A172 (cell line): Measurements from ENCODE around the gene QKI. TPM values are rescaled to one million over a fixed set of nuclear protein-coding genes. Genes with fewer than 3 reads are reported as not detected.
"Not testable (repeated sequence)": the region's sequence is repeated elsewhere in the genome, so short reads cannot be mapped to it uniquely, and the experiment has no call there.

Experiments used
- DNase-seq: peaks from one replicate; pipeline ENCODE4 v3.0.0-alpha.2; 2015; ENCODE audit warnings: low spot score
- total RNA-seq: library from RNA; depleted of rRNA; stranded (reverse); fragments of >200 nt; shearing (Covaris generic); gene quantifications from 2 replicates; pipeline ENCODE4 v1.2.3, GENCODE V29; 2014

Gene QKI
- total RNA-seq, 1 experiment from 2014 or later, result 81.2 TPM

DNA sequence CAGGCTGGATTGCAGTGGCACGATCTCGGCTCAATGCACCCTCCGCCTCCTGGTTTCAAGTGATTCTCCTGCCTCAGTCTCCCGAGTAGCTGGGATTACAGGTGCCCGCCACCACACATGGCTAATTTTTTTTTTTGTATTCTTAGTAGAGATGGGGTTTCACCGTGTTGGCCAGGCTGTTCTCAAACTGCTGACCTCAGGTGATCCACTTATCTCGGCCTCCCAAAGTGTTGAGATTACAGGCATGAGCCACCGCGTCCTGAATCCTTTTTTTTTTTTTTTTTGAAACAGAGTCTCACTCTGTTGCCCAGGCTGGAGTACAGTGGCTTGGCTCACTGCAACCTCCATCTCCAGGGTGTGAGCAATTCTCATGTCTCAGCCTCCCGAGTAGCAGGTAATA, 24.9 kb downstream of the QKI start:
- DNase-seq, result not testable (repeated sequence)

DNA sequence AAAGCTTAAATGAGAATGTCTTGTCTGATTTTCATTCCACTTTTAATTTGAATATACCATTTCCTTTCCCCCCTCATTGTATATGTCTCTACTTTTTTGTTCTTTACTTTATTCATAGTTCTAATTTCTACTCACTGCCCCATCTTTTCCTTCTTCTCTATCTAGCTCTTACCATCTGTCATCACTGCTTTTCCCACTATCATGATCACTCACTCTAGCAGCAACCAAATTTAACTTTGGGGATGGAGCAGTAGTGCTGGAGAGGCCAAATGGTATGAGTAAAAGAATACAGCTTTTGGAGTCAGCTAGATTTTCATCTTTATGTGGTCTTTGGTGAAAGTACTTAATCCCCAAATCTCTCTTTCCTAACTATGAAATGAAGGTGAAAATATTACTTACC, 25.5 kb downstream of the QKI start:
- DNase-seq, result no peak

GRCh38 chr6:163442336-163442735, 27.8 kb downstream of the QKI start:
- DNase-seq, result no peak

DNA sequence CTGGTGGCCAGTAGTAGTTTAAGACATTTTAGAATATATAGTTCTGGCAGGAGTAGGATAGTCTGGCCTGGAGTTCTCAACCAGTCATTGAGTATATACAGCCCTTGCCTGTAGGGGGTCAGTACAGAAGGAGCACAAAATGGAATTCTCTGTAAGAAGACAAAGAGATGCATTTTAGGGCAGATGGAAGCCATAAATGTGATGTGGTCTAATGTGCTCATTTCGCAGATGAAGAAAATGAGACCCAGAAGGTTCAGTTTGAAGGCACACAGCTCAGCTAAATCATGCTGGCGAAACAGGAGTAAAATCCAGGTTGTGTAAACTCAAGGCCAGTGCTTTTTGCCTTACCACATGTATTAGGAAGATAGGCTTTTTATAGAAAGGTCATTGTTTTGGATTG, 29.6 kb downstream of the QKI start:
- no peak for DNase-seq

DNA sequence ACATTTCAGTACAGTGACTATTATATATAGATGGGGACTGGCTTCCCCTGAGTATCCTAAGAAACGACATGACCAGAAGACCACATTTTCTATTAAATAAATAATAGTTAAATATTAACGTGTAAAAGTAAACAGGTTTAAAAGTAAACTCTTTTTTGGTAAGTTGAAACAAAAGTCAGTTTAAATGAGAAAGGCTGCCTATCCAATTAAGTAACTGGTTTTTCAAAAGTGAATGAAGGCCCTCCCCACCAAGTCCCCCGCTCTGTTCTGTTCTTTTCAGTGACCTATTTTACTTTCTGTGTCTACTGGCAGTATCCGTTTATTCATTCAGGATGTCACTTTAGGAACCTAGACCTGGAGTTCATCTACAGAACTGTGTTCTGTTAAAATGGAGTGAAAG, 32.0 kb downstream of the QKI start:
- DNase-seq, result no peak

DNA sequence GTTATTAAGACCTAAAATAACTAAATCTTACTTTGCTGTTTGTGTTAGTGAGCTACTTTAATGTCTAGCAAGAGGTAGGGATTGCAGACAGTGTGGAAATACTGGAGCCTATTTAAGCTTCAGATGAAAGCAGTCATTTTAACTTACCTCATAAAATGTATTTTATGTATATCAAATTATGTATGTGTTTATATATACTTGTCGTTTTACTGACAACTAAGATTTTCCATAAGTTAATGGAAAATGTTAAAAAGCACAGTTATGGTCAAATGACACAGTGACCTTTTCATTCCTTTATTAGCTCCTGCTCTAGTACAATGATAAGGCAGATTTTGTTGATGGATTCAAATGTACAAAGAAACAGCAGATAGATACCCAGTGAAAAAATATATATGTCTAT, 34.6 kb downstream of the QKI start:
- DNase-seq, result no peak

DNA sequence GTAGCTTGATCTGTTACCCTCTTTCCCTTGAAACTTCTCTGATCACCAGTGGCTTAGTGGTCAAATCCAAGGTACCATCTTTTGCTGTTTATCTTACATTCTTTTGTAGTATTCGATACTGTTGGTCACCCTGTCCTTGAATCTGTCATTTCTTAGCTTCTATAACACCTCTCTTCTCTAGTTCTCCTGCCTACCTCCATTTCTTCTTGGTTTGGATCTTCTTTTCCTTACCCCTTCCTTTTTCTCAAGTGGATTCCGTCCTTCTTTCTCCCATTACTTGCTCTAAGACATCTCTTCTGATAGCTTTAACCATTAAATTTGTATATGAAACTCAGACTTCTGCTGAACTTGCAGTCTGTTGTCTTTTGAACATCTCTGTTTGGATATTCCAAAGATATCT, 39.9 kb downstream of the QKI start:
- DNase-seq, result no peak

DNA sequence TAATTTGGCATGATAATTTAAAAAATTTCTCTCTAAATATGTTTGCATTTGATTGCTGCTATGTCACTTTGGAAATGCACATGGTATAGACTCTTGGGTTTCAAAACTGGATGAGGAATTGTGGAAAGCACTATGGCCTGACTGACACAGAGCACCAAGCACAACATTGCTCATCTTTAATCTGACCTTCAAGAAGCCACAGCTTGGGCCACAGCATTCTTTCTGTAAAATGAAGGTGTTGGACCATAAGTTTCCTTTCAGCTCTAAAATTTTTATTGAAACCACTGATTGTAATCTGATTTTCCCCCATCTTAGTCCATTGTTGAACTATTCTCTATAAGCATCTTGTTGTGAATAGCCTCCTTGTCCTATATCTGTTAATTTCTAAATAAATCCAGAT, 41.0 kb downstream of the QKI start:
- DNase-seq, result no peak

DNA sequence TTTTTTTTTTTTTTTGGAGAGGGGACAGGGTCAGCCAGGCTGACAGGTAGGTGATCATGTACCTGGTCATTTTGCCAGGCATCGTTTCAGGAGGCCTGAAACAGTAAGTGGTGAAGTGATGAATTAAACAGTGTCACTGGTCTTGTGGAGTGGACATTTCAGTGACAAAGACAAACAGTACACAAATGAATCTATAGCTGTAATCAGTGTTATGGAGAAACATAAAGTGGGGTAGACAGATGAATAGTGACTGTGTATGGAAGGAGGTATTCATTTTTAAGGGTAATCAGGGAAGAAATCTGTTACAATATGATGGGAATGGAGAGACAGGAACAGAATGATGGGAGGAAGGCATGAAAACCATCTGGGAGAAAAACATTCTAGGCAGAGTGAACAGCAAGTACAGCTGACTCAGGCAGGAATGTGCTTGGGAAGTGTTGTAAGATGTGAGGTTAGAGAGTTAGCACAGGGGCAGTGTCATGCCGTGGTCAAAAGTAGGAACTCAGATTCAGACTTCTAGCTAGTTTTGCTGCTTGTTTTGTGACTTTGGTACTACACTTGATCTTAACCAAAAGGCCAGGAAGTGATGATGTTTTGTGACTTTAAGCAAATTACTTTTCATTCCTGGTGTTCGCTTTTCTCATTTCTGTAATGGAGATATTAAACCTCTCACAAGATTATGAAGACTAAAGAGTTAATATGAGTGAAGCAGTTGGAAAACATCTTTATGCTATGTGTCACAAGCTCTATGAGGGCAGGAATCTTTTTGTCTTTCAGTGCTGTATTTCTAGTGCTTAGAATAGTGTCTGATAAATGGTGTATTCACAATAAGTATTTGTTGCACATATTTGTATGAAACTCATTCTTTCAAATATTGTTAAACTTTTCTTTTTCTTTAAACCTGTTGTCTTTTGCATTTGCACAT, 43.4 kb downstream of the QKI start:
- peak; percentile 24 for DNase-seq

GRCh38 chr6:163459007-163459406, 44.5 kb downstream of the QKI start:
- DNase-seq, result no peak

GRCh38 chr6:163459536-163459935, 45.0 kb downstream of the QKI start:
- no peak for DNase-seq

GRCh38 chr6:163460307-163460782, 45.8 kb downstream of the QKI start:
- no peak for DNase-seq

- DNase-seq, result no peak
These were observed 47.2 kb downstream of the QKI start for GRCh38 chr6:163461696-163462095.

DNA sequence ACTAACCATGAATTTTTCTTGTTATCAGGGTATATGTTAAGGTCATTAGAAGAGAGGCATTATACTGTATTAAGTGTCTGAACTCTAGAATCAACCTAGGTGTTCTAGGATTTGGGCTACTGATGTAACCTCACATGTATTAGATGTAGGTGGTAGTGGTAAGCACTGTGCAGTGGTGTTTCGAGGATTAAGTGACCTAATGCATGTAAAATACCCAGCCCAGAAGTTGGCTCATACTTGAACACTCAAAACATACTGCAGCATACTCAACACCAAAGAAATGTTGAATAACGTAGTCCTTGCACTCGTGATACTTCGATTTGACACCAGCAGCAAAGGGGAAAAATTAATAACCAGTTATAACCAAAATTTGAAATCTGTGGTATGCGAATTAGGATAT, 48.7 kb downstream of the QKI start:
- no peak for DNase-seq

DNA sequence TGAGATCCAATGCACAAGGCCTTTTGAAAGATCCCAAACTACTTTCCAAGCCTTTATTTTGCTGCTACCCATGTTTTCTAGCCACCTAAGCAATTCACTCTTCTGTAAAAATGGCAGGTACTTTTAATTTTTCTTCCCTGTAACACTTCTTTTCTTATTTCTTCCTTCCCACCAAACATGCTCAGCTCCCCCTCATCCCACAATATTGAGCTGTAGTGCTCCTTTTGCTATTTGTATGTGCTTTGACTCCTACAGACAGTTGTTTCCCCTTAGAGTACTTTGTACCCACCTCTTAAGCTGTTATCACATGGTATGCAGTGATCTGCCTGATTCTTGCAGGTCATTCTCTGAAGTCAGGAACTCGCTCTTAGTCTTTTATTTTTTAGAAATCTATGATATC, 49.3 kb downstream of the QKI start:
- no peak for DNase-seq

DNA sequence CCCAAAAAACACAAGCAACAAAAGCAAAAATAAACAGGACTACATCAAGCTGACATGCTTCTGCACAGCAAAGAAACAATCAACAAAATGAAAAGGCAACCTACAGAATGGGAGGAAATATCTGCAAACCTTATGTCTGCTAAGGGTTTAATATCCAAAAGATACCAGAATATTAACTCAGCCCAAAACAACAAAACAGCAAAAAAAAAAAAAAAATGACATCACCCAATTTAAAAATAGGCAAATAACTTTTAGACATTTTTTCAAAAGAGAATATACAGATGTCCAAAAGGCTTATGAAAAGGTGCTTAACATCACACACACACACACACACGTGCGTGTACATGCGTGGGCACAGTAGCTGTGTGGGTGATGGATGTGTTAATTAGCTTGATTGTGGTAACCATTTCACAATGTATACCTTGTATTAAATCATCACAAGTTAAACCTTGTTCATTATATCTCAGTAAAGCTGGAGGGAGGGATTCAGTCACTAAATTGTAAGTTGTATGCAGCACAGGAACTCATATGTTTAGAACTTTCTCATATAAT, 52.4 kb downstream of the QKI start:
- DNase-seq, result no peak

DNA sequence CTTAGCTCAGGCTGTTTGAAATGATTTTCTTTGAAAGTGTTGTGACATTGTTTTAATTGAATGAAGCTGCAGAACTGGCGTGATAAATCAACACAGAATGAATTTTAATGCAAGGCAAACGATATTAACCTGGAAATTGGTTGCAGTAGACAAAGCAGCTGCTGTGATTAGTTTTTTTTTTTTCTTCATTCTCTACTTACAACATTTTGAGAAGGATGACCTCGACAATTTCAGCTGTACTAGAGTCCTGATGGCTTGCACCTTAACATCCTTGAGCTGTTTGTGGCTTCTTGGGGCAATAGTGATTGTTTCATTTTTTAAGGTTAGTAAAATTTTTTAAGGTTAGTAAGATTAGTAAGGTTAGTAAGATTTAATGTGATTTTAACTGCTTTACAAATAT, 54.2 kb downstream of the QKI start:
- no peak for DNase-seq

DNA sequence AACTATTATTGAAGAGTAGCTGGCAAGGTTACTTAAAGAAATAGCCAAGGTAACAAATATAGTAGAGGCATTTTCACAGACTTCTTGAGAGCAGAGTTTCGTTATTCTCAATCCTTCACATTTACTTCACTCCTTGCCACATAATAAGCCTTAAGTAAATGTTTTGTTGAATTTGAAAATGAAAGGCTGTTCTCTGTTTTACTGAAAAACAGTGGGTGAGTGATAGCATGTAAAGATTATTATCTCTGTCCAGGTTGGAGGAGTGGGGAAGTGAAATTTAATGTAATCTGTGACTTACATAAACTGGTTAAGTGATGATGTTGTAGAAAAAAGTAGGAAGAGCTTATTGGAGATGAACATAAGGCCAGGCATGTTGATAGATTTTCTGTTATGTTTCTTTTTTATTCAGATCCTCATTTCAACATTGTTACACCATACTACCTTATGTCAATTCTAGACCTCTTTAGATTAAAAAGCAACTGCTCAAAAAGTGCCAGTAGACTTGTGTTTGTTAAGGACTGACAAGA, 55.0 kb downstream of the QKI start:
- no peak for DNase-seq

DNA sequence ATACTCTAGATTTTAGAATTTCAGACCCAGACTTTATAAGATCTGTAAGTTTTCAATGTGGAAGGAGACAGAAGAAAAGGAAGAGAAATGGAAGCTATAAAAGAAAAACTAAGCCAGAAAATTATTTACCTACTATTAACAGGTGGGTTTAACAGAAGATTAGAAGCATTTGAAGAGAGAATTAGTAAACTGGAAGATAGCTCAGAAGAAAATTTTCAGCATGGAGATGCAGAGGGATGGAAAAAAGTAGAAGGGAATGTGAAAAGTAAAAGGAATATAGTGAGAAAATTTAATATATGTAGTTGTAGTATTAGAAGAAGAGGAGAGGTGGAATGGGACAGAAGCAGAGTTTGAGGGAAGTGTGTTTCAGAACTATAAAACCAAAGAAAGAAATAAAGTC, 56.1 kb downstream of the QKI start:
- DNase-seq, result no peak

- no peak for DNase-seq
These were observed 60.1 kb downstream of the QKI start for GRCh38 chr6:163474581-163474980.

DNA sequence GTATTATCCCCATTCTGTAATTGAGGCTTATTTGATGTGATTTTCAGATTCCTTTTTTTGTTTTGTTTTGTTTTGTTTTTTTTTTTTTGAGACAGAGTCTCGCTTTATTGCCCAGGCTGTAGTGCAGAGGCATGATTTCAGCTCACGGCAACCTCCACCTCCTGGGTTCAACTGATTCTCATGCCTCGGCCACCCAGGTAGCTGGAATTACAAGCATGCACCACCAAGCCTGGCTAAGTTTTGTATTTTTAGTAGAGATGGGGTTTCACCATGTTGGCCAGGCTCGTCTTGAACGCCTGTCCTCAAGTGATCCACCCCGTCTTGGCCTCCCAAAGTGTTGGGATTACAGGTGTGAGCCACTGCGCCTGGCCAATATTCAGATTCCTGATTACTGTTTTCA, 62.4 kb downstream of the QKI start:
- DNase-seq, result not testable (repeated sequence)

GRCh38 chr6:163483107-163483506, 68.6 kb downstream of the QKI start:
- no peak for DNase-seq

DNA sequence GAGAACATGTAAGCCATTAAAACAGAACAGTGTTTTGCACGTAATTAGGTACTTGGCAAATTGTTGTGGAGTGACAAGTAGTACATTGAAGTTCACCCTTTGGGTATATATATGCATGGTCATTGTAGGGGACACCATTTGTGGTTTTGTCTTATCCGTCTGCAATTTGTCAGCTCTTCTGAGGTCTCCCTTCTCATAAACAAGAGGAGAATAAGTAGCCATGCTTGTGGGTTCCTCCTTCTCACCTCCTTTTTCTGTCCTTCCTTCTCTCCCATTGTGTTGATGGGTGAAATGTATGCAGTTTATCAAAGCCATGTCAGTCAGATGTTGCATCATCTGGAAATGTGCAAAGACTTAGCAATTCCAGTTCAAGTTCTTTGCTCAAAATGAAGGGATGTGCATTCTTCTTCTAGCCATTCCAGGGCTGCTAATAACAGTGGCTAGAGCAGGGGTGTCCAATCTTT, 70.9 kb downstream of the QKI start:
- no peak for DNase-seq
